HG02943 (cell line): ENCODE data around the gene GNA12.

Source experiments
- ATAC-seq: cut with Tn5 transposase; IDR thresholded peaks from one replicate; pipeline ENCODE4 v1.9.1; 2021; ENCODE audit warnings: mild to moderate bottlenecking, low read depth, moderate library complexity; ENCODE audit not compliant: unreplicated experiment

GNA12 gene

DNA sequence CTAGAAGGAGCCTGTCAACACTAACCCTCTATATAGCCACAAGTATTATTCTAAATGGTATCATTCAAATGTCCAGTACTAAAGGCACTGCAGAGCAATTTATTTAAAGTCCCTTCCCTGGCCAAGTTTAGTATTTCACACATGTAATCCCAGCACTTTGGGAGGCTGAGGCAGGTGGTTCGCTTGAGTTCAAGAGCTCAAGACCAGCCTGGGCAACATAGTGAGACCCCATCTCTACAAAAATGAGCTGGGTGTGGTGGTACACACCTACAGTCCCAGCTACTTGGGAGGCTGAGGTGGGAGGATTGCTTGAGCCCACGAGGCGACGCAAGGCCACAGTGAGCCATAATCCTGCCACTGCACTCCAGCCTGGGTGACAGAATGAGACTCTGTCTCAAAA, 3.6 kb downstream of the GNA12 start:
- ATAC-seq: no peak

DNA sequence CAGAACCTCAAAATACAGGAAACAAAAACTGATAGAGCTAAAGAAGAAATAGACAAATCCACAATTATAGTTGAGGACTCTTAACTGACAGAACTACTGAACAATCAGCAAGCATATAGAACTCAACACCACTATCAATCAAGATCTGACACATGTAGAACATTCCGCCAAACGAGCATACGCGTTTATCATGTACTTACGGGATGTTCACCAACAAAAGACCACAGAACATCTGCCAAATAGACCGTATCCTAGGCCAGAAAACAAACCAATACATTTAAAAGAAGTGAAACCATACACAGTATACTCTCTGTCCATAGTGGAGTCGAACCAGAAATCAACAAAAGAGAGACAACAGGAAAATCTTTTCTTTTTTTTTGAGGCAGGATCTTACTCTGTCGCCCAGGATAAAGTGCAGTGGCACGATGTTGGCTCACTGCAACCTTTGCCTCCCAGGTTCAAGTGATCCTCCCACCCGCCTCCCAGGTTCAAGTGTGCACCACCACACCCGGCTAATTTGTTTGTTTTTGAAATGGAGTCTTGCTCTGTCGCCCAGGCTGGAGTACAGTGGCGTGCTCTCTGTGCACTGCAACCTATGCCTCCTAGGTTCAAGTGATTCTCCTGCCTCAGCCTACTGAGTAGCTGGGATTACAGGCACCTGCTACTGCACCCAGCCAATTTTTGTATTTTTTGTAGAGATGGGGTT, 5.1 kb downstream of the GNA12 start:
- ATAC-seq: peak; percentile 50

GRCh38 chr7:2838451-2838850, 5.7 kb downstream of the GNA12 start:
- no peak for ATAC-seq

DNA sequence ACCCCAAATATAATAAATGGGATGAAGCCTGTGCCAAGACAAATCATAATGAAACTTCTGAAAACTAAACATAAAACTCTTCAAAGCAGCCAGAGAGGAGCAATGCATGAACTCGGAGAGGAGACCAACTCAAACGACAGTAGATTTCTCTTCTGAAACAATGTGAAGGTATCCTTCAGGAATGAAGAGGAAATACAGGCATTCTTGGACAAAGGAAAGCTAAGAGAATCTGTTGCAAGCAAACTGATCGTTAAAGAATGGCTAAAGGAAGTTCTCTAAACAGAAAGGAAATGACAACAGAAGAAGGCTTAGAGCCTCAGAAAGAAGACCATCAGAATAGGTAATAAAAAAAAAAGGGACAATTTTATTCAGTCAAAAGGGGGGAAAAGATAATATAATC, 6.6 kb downstream of the GNA12 start:
- no peak for ATAC-seq

DNA sequence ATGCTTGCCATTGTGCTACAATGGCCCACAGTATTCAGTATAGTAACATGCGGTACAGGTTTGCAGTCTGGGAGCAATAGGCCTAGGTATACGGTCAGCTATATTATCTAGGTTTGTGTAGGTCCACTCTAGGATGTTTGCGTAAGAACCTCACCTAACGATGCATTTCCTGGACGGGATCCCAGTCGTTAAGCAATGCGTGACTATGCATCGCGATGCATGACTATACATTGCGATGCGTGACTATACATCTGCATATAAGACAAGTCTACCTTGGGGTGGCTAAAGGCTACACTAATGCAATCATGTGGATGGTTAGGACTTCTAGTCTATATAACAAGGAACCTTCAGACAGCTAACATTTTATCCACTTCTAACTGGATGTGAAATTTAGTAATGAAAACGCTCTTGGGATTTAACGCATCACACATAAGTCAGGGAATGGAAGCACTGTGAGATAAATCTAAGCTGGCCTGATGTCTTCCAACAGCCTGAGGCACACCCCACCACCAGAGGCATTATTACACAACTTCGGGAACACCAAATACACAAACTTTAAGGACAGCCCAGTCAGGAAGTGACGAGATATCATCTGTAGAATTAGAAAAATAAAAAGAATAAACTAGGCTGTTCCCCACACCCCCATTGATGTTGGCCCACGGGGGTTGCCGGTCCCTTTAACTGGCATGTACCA, 9.2 kb downstream of the GNA12 start:
- ATAC-seq: no peak

DNA sequence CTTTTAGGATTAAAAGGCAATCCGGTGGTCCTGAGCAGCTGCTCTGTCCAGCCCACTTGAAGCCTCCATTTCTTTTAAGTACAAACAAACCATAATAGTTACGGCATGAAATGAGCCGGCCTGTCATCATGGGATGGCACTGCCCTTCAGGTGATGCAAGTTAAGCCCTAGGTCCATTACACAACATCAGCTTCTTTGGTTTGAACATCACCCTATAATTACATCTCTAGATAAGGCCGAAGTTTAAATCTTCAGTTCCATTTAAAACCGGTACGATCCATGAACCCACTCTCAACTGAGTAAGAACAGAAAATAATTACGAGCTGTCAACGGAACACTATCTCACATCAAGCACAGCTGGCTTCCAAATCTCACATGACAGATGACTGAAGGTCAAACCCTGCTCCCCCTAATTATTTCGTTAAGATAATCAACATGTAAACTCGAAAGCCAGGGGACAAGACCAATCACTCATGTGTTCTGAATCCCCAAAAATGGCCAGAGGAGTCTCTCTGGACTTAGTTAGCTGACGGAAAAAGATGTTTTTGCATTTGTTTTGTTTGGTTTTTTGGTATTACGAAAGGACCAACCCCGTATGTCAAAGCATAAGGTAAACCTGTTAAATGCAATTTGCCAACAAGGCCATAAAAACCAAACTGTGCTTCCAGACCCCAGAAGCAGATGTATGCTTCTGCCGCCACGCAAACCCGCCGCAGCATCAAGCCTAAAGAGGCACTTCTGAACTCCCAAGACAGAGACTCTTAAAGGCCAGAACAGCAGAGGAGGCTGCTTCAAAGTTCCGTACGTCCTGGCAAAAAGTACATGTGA, 10.8 kb downstream of the GNA12 start:
- ATAC-seq: no peak

- no peak for ATAC-seq
Observed at GRCh38 chr7:2832461-2832860, 11.6 kb downstream of the GNA12 start.

DNA sequence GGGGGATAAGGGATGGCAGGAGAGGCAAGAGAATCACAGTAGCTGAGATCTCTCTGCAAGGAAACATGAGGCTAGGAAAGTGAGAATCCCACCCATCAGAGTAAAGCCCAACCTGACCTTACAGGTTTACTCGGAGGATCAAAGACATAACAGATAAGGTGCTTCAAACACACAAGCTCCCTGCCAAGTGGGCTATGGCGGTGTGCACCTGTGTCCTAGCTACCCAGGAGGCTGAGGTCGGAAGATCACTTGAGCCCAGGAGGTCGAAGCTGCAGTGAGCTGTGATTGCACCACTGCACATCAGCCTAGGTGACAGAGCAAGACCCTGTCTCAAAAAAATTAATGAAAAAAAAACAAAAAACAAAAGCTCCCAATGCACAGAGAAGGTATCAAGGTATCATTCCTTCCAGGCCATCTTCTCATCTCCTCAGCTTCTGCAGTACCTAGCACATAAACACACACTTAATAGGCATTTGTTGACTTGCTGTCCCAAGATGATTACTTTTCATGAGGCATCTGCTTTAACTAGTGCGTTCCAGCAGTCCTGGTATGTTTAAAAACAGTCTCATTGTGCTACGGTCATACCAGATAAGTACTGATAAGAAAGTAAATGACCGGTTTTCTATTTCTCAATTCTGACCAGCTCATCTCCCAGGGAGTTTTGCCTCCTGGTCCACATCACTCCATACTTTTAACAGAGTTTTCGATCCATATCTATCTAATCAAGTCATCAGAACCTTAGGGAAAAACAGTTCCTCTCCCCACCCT, 13.3 kb downstream of the GNA12 start:
- no peak for ATAC-seq

DNA sequence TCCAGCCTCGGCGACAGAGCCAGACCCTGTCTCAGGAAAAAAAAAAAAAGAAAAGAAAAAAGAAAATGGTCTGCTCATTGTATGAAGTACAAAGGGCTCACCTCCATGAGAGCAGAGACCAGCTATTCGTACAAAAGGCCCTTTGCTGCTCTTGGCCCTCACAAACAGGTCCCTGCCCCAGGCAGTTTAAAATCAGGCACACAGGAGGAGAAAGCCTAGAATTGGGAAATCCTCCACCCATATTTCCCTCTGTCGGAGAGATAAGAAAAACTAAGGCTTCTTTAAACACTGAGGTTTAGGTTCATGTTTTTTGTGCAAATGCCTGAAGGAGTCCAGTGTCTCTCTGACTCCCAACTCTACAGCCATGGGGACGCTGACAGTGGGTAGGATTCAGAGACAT, 15.1 kb downstream of the GNA12 start:
- no peak for ATAC-seq

DNA sequence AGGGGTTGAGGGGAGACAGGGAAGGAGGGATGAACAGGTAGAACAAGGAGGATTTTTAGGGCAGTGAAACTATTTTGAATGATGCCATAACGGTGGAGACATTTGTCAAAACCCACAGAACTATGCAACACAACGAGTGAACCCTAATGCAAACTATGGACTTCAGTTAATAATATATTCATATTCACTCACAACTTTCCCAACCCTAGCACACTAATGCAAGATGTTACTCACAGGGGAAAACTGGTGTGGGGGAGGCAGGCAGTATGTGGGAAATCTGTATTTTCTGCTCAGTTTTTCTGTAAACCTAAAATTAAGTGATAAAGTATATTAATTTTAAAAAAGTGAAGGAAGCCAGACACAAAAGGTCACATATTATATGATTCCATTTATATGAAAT, 17.3 kb downstream of the GNA12 start:
- ATAC-seq: no peak

- ATAC-seq: no peak
Observed at GRCh38 chr7:2825559-2826227, 18.4 kb downstream of the GNA12 start.

GRCh38 chr7:2824678-2825461, 19.2 kb downstream of the GNA12 start:
- ATAC-seq: peak; percentile 46

DNA sequence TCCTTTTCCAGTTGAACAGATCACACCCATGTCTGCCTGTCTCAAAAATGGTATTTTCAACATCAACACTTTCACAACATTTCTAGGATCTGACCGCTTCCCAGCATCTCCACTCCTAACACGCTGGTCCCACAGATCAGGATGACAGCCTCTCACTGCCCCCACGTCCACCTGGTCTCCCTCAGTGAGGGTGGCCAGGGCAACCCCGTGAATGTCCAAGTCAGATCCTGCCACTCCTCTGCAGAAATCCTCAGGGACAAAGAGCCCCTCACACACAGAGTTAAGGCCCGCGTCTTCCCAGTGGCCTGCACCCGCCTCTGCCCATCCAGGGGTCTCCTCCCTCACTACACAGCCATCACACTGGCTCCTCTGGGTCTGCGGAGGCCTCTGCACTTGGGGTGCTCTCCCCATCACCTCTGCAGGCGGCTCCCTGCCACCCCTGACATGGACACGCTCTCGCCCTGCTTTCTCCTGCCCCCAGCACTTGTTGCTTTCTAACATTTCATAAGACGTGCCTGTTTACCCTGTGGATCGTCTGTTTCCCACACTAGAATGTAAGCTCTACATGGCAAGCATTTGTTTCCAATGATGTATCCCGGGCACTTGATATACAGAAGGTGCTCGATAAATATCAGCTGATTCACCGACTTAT, 20.0 kb downstream of the GNA12 start:
- ATAC-seq: no peak

DNA sequence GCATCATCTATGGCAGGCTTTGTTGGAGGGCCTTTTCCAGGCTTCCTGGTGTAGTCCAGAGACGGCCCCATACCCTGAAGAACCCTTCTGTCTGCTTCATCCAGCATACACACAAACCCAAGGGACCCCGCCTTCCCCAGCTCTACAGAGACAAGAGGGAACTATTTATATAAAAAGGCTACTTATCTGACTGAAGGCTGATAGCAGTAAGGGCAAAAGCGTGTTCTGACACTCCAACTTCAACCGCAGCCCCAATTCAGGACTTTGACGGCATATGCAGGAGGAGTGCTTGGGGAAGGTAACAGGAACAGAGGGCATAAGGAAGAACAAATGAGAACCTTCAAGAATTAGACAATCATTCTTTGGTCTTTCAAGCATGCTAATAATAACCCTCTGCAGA, 21.0 kb downstream of the GNA12 start:
- ATAC-seq: no peak

- no peak for ATAC-seq
Observed at GRCh38 chr7:2821842-2822507, 22.1 kb downstream of the GNA12 start.

- ATAC-seq: peak; percentile 42
Observed at GRCh38 chr7:2821161-2821841, 22.8 kb downstream of the GNA12 start.

GRCh38 chr7:2820508-2820934, 23.6 kb downstream of the GNA12 start:
- ATAC-seq: no peak

GRCh38 chr7:2819954-2820397, 24.1 kb downstream of the GNA12 start:
- no peak for ATAC-seq
